OCI-M1 (cell line): Measurements from ENCODE around the gene HOXC6.
"Not testable (repeated sequence)": the region's sequence is repeated elsewhere in the genome, so short reads cannot be mapped to it uniquely, and the experiment has no call there.

Experiments
- DNase-seq: peaks from one replicate; lab custom pipeline; 2025; lab: John Stamatoyannopoulos, UW

The HOXC6 gene

GRCh38 chr12:54055552-54055951 lies 27.3 kb downstream of the HOXC6 start:
- no peak for DNase-seq

DNA sequence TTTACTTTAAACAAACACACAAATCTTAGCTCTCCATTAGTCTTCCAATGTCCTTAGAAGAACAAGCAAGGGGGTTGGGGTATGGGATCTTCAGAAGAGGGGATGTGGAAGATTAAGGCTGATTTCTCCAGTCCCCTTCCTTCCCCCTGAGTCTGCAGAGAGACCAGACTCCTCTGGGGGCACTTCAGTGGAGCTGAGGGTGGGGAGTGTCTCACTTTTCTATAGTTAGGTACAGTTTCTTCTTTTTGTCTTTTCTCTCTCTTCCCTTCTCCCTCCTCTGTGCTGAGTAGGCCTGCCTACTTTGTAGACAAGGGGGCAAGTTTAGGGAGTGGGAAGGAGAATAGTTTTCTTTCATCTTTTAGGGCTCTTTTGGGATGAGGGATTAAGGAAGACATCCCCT lies 27.9 kb downstream of the HOXC6 start:
- DNase-seq: no peak

DNA sequence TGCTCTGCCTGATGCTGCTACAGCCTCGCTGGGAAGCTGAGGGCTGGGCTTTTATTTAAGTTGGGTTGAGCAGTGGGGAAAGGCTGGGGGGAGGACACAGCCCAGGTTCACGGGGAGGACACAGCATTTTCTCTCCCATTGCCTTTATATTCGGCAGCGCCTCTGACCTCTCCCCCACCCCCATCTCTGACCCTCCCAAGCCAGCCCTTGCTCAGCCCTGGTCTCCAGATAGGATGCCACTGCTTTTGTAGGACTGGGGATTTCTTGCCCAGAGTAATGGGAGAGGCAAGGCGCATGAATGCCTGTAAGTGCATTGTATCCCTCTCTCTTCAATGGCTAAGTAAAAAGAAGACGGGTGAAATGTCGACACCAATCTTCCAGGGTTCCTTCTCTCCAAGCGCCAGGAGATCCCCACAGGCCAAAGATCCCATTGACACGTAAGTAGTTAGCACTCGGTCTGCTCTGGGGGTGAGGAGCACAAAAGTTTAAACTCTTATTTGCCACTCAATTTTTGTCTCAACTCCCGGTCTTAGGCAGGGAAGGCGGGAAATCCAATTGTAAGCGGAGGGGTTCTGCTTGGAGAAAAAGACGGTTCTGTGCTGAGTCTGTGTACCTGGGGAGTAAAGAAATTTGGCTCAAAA lies 30.0 kb downstream of the HOXC6 start:
- no peak for DNase-seq

DNA sequence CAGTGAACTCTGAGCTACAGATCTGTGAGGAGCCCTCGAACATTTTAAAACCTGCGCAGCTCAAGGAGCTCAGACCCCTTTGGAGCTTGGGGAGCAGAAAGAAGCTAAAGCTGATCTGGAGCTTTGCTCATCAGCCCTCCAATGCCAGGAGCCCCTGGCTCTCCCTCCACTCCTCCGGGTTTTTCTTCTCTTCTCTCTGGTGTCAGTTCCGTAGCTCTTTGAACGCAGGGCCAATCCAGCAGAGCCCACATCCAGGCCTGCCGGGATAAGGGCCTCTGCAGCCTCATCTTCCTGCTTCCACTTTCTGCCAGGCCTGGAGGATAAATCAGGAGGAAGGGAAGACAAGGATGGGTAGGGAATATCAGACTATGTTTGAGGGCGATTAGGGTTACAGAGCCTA lies 31.4 kb downstream of the HOXC6 start:
- DNase-seq: no peak

- DNase-seq: no peak
These were observed 32.1 kb downstream of the HOXC6 start for GRCh38 chr12:54060174-54060974.

GRCh38 chr12:54060975-54061778 lies 32.9 kb downstream of the HOXC6 start:
- DNase-seq: no peak

- DNase-seq: no peak
These were observed 37.4 kb downstream of the HOXC6 start for GRCh38 chr12:54065677-54066076.

DNA sequence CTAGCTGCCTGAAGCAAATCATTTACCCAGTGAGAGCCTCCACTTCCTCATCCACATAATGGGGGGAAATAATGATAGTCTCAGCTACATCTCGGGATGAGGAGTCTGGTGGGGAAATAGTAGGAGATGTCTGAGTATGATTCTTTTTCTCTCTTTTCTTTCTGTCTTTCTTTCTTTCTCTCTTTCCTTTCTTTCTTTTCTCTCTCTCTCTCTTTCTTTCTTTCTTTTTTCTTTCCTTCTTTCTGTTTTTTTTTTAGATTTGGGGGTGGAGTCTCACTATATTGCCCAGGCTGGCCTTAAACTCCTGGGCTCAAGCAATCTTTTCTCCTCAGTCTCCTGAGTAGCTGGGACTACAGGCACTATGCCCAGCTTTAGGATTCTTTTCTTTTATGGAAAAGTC lies 38.2 kb downstream of the HOXC6 start:
- no peak for DNase-seq

DNA sequence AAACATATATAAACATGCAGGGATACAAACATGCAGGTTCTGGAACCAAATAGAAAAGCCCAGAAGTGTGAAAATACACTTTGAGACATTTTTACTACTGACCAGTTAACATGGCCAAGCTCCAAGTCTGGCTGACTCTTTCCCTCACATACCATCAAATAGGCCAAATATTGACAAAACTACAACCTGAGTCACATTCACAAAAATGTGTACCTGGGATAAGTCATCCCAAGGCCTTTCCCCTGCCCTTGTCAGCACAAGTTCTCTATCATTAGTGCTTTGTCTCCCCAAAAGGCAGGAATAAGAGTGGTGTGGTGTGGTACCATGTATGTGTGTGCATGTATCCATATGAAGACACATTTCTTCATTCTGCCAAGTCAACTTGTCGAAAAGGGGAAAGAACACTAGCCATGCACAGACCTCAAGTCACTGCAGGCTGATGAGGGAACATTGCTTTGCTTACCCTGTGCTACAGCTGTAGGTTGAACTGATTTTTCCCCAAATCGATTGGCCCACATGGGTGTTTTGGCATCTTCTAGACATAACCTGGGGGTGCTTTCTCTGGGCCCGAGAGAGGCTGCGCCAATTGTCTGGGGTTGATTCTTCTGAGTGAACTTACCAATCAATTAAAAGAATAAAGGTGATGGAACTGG lies 40.3 kb downstream of the HOXC6 start:
- DNase-seq: no peak

DNA sequence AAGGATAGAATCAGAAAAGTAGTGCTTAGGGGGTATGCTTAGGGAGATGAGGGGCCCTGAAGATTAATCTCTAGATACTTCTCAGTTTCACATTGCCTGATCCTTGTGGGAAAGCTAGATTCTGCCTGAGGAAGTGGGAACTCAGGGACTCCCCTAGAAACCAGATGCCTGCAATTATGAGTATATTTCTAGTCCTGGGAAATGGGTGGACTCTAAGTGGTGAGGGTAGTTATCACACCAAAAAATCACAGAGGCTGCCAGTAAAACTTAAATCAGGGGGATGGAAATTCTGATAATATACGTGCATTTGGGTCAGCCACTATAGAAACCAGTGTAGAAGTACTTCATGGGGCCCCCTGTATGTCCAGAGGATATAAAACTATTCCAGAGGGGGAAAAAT lies 43.7 kb downstream of the HOXC6 start:
- no peak for DNase-seq

- DNase-seq: no peak
These were observed 46.1 kb downstream of the HOXC6 start for GRCh38 chr12:54074308-54074707.

GRCh38 chr12:54075409-54075808 lies 47.2 kb downstream of the HOXC6 start:
- DNase-seq: no peak

DNA sequence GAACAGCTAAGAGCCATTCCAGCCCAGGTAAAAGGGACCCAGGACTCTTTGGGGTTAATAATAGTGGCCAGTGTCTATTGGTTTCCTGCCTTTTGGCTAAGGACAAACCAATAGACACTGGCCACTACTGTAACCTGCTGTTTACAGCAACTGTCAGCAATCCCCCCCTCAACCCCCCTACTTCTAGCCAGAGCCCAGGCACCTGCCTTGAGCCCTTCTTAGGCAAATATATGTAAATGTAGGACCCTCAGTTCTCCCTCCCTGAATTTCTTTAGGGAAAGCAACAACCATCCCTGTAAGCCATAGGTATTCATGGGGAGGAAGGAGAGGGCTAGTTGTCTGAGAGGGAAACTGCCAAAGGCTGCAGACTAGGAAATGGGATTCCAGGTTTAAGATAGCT lies 47.7 kb downstream of the HOXC6 start:
- DNase-seq: no peak

DNA sequence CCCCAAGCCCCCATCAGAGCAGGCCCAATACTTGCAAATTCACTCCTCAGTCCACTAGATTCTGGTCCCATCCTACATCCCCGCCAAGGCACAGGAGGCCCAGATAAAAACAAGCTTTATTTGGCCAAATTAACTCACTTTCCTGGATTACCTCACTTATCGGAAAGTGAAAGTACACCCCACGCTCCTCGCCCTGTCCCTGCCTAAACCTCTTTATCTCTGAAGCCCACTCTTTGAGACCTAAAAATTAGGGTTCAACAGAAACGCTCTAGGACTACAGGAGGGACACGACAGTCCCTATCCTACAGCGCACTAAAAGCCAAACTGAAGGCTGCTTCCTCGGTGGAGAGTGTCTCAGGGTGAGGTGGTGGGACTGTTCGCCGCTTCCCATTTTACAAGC lies 49.6 kb downstream of the HOXC6 start:
- DNase-seq: not testable (repeated sequence)

DNA sequence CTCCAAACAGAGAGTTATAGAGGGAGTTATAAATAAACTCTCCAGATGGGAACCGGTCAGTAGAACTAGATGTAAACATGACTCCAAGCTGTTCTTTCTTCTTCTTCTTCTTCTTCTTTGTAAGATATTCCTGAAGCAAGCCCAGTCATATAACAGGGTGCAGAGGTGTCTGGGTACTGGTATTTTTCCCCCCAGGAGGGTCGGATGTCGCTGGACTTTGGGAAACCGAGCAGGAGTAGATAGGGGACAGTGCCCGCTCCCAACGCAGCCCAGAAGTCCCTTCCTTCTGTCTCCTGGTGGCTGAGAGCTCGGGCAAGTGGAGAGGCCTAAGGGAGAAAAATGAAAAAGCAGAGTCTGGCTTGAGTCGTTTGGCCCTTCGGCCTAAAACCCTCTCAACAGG lies 50.9 kb downstream of the HOXC6 start:
- not testable (repeated sequence) for DNase-seq
